SU-DHL-6 (cell line): Measurements from ENCODE around the gene LRP1B.

Experiments used
- CTCF ChIP-seq: fragments of 200-600 bp; sonication (generic); IDR thresholded peaks from one replicate; pipeline ENCODE4 v1.5.1; 2017; ENCODE audit warnings: antibody characterized with exemption, mild to moderate bottlenecking, low read length, moderate library complexity; ENCODE audit not compliant: insufficient read depth, poor library complexity, severe bottlenecking
- EZH2phosphoT487 ChIP-seq: fragments of 200-600 bp; sonication (generic), shearing (Covaris generic); conservative IDR thresholded peaks from 2 replicates; pipeline ENCODE4 v1.6.1; 2018; ENCODE audit warnings: mild to moderate bottlenecking, antibody characterized with exemption, low read length, moderate library complexity, mixed read lengths

GRCh38 chr2:140601801-140602200 is 1529.0 kb downstream of the LRP1B start:
- TF ChIP-seq CTCF (no peak), EZH2phosphoT487 (no peak)
